Smooth muscle cell (in vitro differentiated cells): ENCODE data around the gene NOCT. TPM values are rescaled to one million over a fixed set of nuclear protein-coding genes. Genes with fewer than 3 reads are reported as not detected.
"Not testable (repeated sequence)": the region's sequence is repeated elsewhere in the genome, so short reads cannot be mapped to it uniquely, and the experiment has no call there.

Experiments used
- DNase-seq: peaks from one replicate; lab custom pipeline; 2025; ENCODE audit not compliant: unreplicated experiment; lab: John Stamatoyannopoulos, UW
- H2AFZ ChIP-seq: fragments of 200-600 bp; sonication (generic); 2 replicates; pipeline ENCODE4 v1.6.0; 2016; ENCODE audit warnings: antibody characterized with exemption, low read depth, mild to moderate bottlenecking
- H3F3A ChIP-seq: fragments of 200-600 bp; sonication (generic); 2 replicates; pipeline ENCODE4 v1.6.0; 2017; ENCODE audit warnings: antibody characterized with exemption, low read depth
- H3K27ac ChIP-seq: fragments of 200-600 bp; sonication (generic); 2 replicates; pipeline ENCODE4 v1.5.1; 2016; ENCODE audit warnings: low read depth, mild to moderate bottlenecking
- H3K27me3 ChIP-seq: fragments of 200-600 bp; sonication (generic); 2 replicates; pipeline ENCODE4 v1.6.1; 2016; ENCODE audit warnings: low read depth, mild to moderate bottlenecking
- H3K36me3 ChIP-seq: fragments of 200-600 bp; sonication (generic); 2 replicates; pipeline ENCODE4 v1.5.1; 2016; ENCODE audit warnings: low read depth
- H3K4me1 ChIP-seq: fragments of 200-600 bp; sonication (generic); 2 replicates; pipeline ENCODE4 v1.5.1; 2016; ENCODE audit warnings: low read depth
- H3K4me2 ChIP-seq: fragments of 200-600 bp; sonication (generic); 2 replicates; pipeline ENCODE4 v1.6.0; 2016; ENCODE audit warnings: mild to moderate bottlenecking
- H3K4me3 ChIP-seq: fragments of 200-600 bp; sonication (generic); 2 replicates; pipeline ENCODE4 v1.5.1; 2016; ENCODE audit warnings: mild to moderate bottlenecking
- H3K79me2 ChIP-seq: fragments of 200-600 bp; sonication (generic); 2 replicates; pipeline ENCODE4 v1.6.0; 2016; ENCODE audit warnings: low read depth, mild to moderate bottlenecking
- H3K9ac ChIP-seq: fragments of 200-600 bp; sonication (generic); 2 replicates; pipeline ENCODE4 v1.6.0; 2016; ENCODE audit warnings: low read depth
- H3K9me3 ChIP-seq: fragments of 200-600 bp; sonication (generic); replicated peaks from 2 replicates; pipeline ENCODE4 v1.5.1; 2016; ENCODE audit warnings: low read depth
- H4K20me1 ChIP-seq: fragments of 200-600 bp; sonication (generic); 2 replicates; pipeline ENCODE4 v1.6.0; 2016; ENCODE audit warnings: low read depth
- WGBS: methylation state at CpG from one replicate; pipeline ENCODE4 v1.1.7; 2016; ENCODE audit warnings: low lambda C conversion rate; 5-methylcytosine and 5-hydroxymethylcytosine counted together
- polyA plus RNA-seq: library from polyadenylated mRNA; unstranded; fragments of >200 nt; fragmentation: Nextera tagmentation; extraction: Ambion mirVana; gene quantifications from 2 replicates; pipeline ENCODE4 v1.2.1, GENCODE V29; 2016
- total RNA-seq: library from RNA; depleted of rRNA; stranded (reverse); fragments of >200 nt; gene quantifications from 2 replicates; pipeline ENCODE4 v1.2.3, GENCODE V29; 2014
- TF ChIP-seq, protein P1 (sequence below): fragments of 200-600 bp; sonication (generic); IDR thresholded peaks from 2 replicates; pipeline ENCODE4 v1.5.1; 2017; ENCODE audit warnings: borderline replicate concordance, mild to moderate bottlenecking, antibody characterized with exemption; ENCODE audit not compliant: insufficient read depth, poor library complexity, severe bottlenecking

Gene NOCT
- total and polyA plus RNA-seq, 2 experiments from 2014 or later = 6.7 to 33.4 TPM

DNA sequence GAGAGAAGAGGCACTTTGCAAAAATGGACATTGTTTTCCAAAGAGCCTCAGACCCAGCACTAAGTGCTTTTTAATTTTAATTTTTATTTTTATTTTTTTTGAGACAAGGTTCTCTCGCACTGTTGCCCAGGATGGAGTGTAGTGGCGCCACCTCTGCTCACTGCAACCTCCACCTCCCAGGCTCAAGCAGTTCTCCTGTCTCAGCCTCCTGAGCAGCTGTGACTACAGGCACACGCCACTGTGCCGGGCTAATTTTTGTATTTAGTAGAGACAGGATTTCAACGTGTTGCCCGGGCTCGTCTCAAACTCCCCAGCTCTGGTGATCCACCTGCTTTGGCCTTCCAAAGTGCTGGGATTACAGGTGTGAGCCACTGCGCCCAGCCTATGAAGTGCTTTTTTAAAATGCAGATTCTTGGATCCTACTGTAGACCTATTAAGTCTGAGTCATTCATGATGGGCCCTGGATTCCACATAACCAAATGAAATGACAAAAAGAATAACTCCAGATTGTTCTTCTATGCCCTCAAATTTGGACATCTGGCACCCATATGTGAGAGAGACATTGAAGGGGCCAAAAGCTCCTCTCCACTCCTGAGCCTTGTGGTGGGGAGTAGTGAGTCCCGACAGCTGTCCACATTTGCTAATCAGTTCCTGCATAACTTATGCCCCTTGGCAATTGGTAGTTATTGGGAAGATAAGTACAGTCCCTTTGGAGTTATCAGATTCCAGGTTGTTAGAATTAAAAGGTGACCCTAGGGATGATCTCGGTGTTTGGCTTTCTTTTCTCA, 3.6 kb downstream of the NOCT start:
- Histone ChIP-seq H4K20me1 (peaks cover 83% of the 10 kb centered on the region), H3F3A (peaks cover 9% of the 10 kb centered on the region)

DNA sequence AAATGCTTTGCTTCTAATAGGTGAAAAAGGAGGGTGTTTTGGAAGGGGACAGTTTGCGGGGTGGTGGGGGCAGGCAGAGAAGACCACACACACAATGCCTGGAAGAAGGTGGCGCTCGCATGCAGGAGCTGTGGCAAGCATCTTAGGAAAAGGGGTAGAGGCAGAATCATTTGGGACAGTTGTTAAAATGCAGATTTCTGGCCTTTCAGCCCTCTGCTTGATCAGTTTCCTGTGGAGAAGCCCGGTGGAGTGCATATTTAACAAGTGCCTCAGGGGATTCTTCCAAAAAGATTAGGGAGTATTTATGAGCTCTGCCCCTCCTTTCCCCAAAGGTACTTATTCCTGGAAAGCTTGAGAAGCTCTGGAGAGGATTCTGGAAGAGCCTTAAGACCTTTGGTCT, 4.8 kb downstream of the NOCT start:
- Histone ChIP-seq H3K4me2 (peak overlapping the region; percentile 87), H3K27ac (no peak overlapping the region), H3K9me3 (no peaks in the 10 kb centered on the region), H3K27me3 (no peaks in the 10 kb centered on the region), H3K4me3 (no peak overlapping the region), H4K20me1 (peaks cover 95% of the 10 kb centered on the region), H2AFZ (no peak overlapping the region), H3K9ac (no peak overlapping the region), H3K4me1 (peaks cover 11% of the 10 kb centered on the region), H3F3A (peaks cover 5% of the 10 kb centered on the region), H3K36me3 (no peaks in the 10 kb centered on the region), H3K79me2 (peaks cover 94% of the 10 kb centered on the region)
- 56% methylated on average over 4 of the region's 4 CpGs for WGBS
- TF ChIP-seq, protein P1, sequence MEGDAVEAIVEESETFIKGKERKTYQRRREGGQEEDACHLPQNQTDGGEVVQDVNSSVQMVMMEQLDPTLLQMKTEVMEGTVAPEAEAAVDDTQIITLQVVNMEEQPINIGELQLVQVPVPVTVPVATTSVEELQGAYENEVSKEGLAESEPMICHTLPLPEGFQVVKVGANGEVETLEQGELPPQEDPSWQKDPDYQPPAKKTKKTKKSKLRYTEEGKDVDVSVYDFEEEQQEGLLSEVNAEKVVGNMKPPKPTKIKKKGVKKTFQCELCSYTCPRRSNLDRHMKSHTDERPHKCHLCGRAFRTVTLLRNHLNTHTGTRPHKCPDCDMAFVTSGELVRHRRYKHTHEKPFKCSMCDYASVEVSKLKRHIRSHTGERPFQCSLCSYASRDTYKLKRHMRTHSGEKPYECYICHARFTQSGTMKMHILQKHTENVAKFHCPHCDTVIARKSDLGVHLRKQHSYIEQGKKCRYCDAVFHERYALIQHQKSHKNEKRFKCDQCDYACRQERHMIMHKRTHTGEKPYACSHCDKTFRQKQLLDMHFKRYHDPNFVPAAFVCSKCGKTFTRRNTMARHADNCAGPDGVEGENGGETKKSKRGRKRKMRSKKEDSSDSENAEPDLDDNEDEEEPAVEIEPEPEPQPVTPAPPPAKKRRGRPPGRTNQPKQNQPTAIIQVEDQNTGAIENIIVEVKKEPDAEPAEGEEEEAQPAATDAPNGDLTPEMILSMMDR = no peak
- no peak for DNase-seq

More for the DNA sequence above, 3.6 kb downstream of the NOCT start:
- Histone ChIP-seq H3K4me1 (peaks cover 15% of the 10 kb centered on the region), H3K9ac (no peak overlapping the region), H2AFZ (no peak overlapping the region), H3K4me2 (peak overlapping the region; percentile 87), H3K27me3 (no peaks in the 10 kb centered on the region), H3K4me3 (peak overlapping the region; percentile 90), H3K27ac (no peak overlapping the region), H3K79me2 (peaks cover 81% of the 10 kb centered on the region), H3K36me3 (no peaks in the 10 kb centered on the region), H3K9me3 (no peaks in the 10 kb centered on the region)
- DNase-seq = no peak
- 46% methylated on average over 10 of the region's 10 CpGs for WGBS
- TF ChIP-seq, protein P1 = no peak

DNA sequence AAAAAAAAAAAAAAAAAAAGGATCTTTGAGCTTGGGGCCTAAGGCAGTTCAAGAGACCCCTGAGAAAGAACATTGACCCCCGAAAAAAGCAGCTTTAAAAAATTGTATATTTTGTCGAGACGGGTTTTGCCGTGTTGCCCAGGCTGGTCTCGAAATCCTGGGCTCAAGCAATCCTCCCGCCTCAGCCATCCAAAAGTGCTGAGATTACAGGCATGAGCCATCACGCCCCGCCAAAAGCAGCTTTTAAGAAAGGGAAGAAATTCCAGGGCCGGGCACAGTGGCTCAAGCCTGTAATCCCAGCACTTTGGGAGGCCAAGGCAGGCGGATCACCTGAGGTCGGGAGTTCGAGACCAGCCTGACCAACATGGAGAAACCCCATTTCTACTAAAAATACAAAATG, 5.5 kb downstream of the NOCT start:
- not testable (repeated sequence) for DNase-seq, H3K36me3 ChIP-seq, H3K27me3 ChIP-seq, H3K4me2 ChIP-seq, H3K9me3 ChIP-seq, H3K9ac ChIP-seq, H2AFZ ChIP-seq, H3F3A ChIP-seq, H3K27ac ChIP-seq, H3K4me3 ChIP-seq
- Histone ChIP-seq H4K20me1 (peaks cover 100% of the 10 kb centered on the region), H3K4me1 (peaks cover 11% of the 10 kb centered on the region), H3K79me2 (peaks cover 100% of the 10 kb centered on the region)
- WGBS = 86% methylated on average over 12 of the region's 12 CpGs

DNA sequence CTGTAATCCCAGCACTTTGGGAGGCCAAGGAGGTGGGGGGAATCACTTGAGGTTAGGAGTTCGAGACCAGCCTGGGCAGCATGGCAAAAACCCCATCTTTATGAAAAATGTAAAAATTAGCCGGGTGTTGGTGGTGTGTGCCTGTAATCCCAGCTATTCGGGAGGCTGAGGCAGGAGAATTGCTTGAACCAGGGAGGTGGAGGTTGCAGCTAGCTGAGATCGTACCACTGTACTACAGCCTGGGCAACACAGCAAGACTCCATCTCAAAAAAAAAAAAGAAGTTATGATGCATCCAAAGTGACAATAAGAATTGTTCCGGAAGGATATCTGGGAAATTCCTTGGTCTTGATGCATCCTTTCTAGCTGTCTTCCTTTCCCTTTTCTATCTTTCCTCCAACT, 7.3 kb downstream of the NOCT start:
- Histone ChIP-seq H3K9me3 (no peaks in the 10 kb centered on the region), H3K4me2 (no peak overlapping the region), H2AFZ (no peak overlapping the region), H3K79me2 (peaks cover 97% of the 10 kb centered on the region), H3K9ac (no peak overlapping the region), H3K27ac (no peak overlapping the region), H3K4me3 (no peak overlapping the region), H3K27me3 (no peaks in the 10 kb centered on the region), H3F3A (peaks cover 5% of the 10 kb centered on the region), H3K4me1 (peaks cover 9% of the 10 kb centered on the region), H4K20me1 (peaks cover 97% of the 10 kb centered on the region), H3K36me3 (no peaks in the 10 kb centered on the region)
- no peak for DNase-seq
- WGBS = 87% methylated on average over 5 of the region's 5 CpGs
- TF ChIP-seq, protein P1 = no peak
